Glomerular endothelial cell (primary cell): ENCODE measurements around the gene TMEM120A. TPM values are rescaled to one million over a fixed set of nuclear protein-coding genes. Genes with fewer than 3 reads are reported as not detected.
"Not testable (repeated sequence)": the region's sequence is repeated elsewhere in the genome, so short reads cannot be mapped to it uniquely, and the experiment has no call there.

Experiments
- DNase-seq: peaks from one replicate; pipeline ENCODE4 v3.0.0-alpha.2; 2011; ENCODE audit warnings: low read depth, low spot score; ENCODE audit errors: extremely low read depth
- total RNA-seq: library from RNA; depleted of rRNA; stranded (reverse); fragments of >200 nt; gene quantifications from 2 replicates; pipeline ENCODE4 v1.2.3, GENCODE V29; 2015

TMEM120A gene
- 15.7 and 18.6 TPM in 2 replicates for total RNA-seq

- DNase-seq: no peak
Measured at GRCh38 chr7:75994388-75995051, at the start of gene TMEM120A. Gene TMEM120A (minus strand): TSS chr7:75994595. CDS start chr7:75994570, 25 bp downstream.

- no peak for DNase-seq
Measured at GRCh38 chr7:76040126-76040525, 45.7 kb upstream of the TMEM120A start.

GRCh38 chr7:76037310-76037709 lies 42.9 kb upstream of the TMEM120A start:
- DNase-seq: no peak

- no peak for DNase-seq
Measured at GRCh38 chr7:76031964-76032363, 37.6 kb upstream of the TMEM120A start.

GRCh38 chr7:76029682-76030081 lies 35.3 kb upstream of the TMEM120A start:
- DNase-seq: not testable (repeated sequence)

GRCh38 chr7:76023002-76023401 lies 28.6 kb upstream of the TMEM120A start:
- no peak for DNase-seq

- no peak for DNase-seq
Measured at GRCh38 chr7:76022026-76022780, 27.8 kb upstream of the TMEM120A start.

- no peak for DNase-seq
Measured at GRCh38 chr7:76020031-76020714, 25.8 kb upstream of the TMEM120A start.

- not testable (repeated sequence) for DNase-seq
Measured at GRCh38 chr7:76018520-76018919, 24.1 kb upstream of the TMEM120A start.

GRCh38 chr7:76016191-76016947 lies 22.0 kb upstream of the TMEM120A start:
- DNase-seq: no peak

GRCh38 chr7:76011442-76011861 lies 17.1 kb upstream of the TMEM120A start:
- DNase-seq: peak; percentile 69

- no peak for DNase-seq
Measured at GRCh38 chr7:76009672-76010600, 15.5 kb upstream of the TMEM120A start.

GRCh38 chr7:76008156-76008687 lies 13.8 kb upstream of the TMEM120A start:
- no peak for DNase-seq

GRCh38 chr7:76005004-76005403 lies 10.6 kb upstream of the TMEM120A start:
- not testable (repeated sequence) for DNase-seq

- DNase-seq: no peak
Measured at GRCh38 chr7:76003351-76003750, 9.0 kb upstream of the TMEM120A start.

GRCh38 chr7:76002822-76003221 lies 8.4 kb upstream of the TMEM120A start:
- DNase-seq: no peak

- no peak for DNase-seq
Measured at GRCh38 chr7:76002139-76002538, 7.7 kb upstream of the TMEM120A start.

- no peak for DNase-seq
Measured at GRCh38 chr7:76000566-76000965, 6.2 kb upstream of the TMEM120A start.

- DNase-seq: no peak
Measured at GRCh38 chr7:75998038-75998437, 3.6 kb upstream of the TMEM120A start.

- DNase-seq: no peak
Measured at GRCh38 chr7:75996476-75996875, 2.1 kb upstream of the TMEM120A start.
